ENCODE data around the gene TSPAN9.

DNA sequence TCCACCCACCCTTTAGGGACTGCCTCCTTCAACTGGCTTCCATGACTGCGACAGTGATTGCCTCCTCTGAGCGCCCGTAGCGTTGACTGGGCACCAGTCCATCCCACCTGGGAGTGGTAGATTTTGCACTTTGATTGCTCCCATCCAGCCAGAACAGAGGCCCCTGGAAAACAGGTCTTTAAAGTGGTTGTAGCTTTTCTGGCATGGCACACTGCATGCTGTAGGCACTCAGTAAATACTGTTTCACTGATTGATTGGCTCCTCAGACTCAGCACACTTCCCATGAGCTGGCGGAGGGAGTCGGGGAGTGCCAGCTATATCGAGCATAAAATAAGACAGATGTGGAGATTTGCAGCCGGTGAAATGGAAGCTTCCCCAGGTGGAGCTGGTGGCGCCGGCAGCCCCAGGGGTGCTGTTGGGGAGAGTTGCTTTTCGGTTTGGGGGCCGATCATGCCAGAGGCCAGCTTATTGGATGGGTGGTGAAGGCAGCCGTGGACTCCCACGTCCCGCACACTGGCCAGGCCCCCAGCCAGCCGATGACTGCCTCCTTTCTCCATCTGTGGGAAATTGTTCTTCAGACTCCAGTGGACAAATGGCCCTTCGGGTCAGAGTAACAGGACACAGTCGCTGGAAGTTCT, 200.2 kb downstream of the TSPAN9 start:
- TF ChIP-seq, protein P1, sequence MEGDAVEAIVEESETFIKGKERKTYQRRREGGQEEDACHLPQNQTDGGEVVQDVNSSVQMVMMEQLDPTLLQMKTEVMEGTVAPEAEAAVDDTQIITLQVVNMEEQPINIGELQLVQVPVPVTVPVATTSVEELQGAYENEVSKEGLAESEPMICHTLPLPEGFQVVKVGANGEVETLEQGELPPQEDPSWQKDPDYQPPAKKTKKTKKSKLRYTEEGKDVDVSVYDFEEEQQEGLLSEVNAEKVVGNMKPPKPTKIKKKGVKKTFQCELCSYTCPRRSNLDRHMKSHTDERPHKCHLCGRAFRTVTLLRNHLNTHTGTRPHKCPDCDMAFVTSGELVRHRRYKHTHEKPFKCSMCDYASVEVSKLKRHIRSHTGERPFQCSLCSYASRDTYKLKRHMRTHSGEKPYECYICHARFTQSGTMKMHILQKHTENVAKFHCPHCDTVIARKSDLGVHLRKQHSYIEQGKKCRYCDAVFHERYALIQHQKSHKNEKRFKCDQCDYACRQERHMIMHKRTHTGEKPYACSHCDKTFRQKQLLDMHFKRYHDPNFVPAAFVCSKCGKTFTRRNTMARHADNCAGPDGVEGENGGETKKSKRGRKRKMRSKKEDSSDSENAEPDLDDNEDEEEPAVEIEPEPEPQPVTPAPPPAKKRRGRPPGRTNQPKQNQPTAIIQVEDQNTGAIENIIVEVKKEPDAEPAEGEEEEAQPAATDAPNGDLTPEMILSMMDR (IDR thresholded peaks at IDR 0.05 in 2 of 3, conservative IDR thresholded peaks at IDR 0.05 in 1 of 3; ENCODE audit: control insufficient read depth in 2 of 3, extremely low read depth in 1 of 3, insufficient read depth in 1 of 3, low read depth in 3 of 3, low read length in 3 of 3), result no peak
- TF ChIP-seq CEBPB (IDR thresholded peaks at IDR 0.05; ENCODE audit: borderline replicate concordance in 1 of 2, low read depth in 2 of 2, low read length in 2 of 2), result no peak
- no peak for TF ChIP-seq CREB1 (IDR thresholded peaks at IDR 0.05; ENCODE audit: low read depth)
- TF ChIP-seq POLR2A (IDR thresholded peaks at IDR 0.05; ENCODE audit: low read depth, low read length), result no peak
- TF ChIP-seq CHD1 (IDR thresholded peaks at IDR 0.05; ENCODE audit: low read depth, low read length), result no peak
- TF ChIP-seq ASH2L (IDR thresholded peaks at IDR 0.05; ENCODE audit: borderline replicate concordance, low read depth), result no peak
- no peak for TF ChIP-seq TCF7 (IDR thresholded peaks at IDR 0.05; ENCODE audit: borderline replicate concordance)
- no peak for TF ChIP-seq ZSCAN29 (IDR thresholded peaks at IDR 0.05)
- TF ChIP-seq SUZ12 (IDR thresholded peaks at IDR 0.05; ENCODE audit: unreplicated experiment), result no peak
- TF ChIP-seq, protein P2, sequence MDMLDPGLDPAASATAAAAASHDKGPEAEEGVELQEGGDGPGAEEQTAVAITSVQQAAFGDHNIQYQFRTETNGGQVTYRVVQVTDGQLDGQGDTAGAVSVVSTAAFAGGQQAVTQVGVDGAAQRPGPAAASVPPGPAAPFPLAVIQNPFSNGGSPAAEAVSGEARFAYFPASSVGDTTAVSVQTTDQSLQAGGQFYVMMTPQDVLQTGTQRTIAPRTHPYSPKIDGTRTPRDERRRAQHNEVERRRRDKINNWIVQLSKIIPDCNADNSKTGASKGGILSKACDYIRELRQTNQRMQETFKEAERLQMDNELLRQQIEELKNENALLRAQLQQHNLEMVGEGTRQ (IDR thresholded peaks at IDR 0.05; ENCODE audit: borderline replicate concordance, low read depth, low read length), result no peak
